ENCODE data around the gene SEMA4B.

SEMA4B gene

DNA sequence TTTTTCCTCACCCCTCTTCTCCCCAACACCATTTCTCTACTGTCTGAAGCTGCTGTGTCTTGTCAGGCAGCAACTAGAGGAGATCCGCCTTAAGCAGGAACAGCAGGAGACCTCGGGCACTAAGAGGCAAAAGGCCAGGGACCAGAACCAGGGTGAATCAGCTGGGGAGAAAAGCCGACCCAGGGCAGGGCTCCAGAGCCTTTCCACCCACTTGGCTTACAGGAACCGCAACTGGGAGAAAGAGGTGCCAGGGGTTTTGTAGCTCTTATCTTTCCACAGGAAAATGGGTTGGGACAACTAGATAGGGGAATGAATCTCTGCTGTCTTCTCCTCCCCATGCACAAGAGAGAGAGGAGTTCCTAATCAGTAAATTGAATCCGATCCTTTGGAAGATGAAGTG is 61.3 kb downstream of the SEMA4B start:
- H3K4me3 ChIP-seq (ENCODE audit: control insufficient read depth, low read depth, low read length) = no peak overlapping the region
- peak; percentile 37 for DNase-seq (ENCODE audit: low read depth)
- TF ChIP-seq, protein P1, sequence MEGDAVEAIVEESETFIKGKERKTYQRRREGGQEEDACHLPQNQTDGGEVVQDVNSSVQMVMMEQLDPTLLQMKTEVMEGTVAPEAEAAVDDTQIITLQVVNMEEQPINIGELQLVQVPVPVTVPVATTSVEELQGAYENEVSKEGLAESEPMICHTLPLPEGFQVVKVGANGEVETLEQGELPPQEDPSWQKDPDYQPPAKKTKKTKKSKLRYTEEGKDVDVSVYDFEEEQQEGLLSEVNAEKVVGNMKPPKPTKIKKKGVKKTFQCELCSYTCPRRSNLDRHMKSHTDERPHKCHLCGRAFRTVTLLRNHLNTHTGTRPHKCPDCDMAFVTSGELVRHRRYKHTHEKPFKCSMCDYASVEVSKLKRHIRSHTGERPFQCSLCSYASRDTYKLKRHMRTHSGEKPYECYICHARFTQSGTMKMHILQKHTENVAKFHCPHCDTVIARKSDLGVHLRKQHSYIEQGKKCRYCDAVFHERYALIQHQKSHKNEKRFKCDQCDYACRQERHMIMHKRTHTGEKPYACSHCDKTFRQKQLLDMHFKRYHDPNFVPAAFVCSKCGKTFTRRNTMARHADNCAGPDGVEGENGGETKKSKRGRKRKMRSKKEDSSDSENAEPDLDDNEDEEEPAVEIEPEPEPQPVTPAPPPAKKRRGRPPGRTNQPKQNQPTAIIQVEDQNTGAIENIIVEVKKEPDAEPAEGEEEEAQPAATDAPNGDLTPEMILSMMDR (conservative IDR thresholded peaks at IDR 0.05; ENCODE audit: control insufficient read depth, insufficient read depth, low read depth, low read length) = no peak

DNA sequence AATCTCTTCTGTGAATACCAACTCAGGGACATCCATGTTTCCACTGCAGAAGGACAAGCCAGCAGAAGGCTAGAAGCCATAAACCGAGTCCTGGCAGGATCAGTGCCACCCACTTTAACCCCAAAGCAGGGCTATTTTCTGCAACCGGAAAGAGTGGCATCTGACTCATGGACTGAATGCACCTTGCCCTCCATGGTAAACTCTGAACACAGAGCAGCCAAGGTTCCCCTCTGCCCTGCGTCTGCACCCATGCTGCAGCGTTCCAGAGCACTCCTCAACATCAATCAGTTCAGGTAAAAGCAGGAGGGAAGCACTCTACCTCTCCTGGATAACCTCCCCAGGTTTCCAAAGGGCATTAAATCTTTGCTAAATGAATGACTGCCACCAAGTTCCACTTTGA is 63.5 kb downstream of the SEMA4B start:
- TF ChIP-seq, protein P1 (conservative IDR thresholded peaks at IDR 0.05; ENCODE audit: control insufficient read depth, insufficient read depth, low read depth, low read length) = no peak
- DNase-seq (ENCODE audit: low read depth) = no peak

DNA sequence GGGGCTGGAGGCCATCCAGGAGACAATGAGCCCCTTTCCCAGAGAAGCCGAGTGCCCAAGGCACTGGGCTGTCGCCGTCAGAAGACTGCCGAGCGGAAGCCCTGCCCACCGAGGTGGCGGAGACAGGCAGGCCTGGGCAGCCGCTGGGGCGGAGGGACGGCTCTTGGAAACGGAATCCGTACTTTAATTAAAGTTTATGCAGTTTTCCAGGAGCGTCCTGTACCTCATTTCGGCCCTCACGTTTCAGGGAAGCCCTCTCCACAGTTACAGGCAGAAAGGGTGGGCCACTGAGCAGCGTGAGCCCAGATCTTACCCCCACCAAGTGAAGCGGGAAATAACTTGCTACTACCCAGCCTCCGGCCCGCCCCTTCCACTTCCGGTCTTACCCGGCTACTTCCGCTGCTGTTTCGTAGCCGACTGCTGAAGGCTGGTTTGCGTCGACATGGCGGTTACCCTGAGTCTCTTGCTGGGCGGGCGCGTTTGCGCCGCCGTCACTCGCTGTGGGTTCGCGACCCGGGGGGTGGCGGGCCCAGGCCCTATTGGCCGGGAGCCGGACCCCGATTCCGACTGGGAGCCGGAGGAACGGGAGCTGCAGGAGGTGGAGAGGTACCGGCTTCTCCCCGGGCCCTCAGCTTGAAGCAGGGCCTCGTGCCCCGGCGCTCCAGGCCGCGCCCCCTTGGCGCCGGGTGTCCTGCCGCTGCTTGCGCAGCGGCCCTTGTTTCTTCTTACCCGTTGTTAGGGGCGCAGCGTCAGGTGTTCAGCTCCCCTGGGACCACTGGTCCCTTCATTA is 64.3 kb downstream of the SEMA4B start, which contains the start of gene NGRN:
TSS of gene NGRN (plus strand) at position 402 of the 790 bp plus-strand sequence. CDS start at position 443, 41 bp downstream.
- H3K4me3 ChIP-seq (ENCODE audit: control insufficient read depth, low read depth, low read length) = peak within 1 kb of the TSS; percentile 92
- TF ChIP-seq, protein P1 (conservative IDR thresholded peaks at IDR 0.05; ENCODE audit: control insufficient read depth, insufficient read depth, low read depth, low read length) = no peak
- DNase-seq (ENCODE audit: low read depth) = peak; percentile 87

More for the DNA sequence above, 63.5 kb downstream of the SEMA4B start:
- H3K4me3 ChIP-seq (ENCODE audit: control insufficient read depth, low read depth, low read length) = peak overlapping the region; percentile 92

DNA sequence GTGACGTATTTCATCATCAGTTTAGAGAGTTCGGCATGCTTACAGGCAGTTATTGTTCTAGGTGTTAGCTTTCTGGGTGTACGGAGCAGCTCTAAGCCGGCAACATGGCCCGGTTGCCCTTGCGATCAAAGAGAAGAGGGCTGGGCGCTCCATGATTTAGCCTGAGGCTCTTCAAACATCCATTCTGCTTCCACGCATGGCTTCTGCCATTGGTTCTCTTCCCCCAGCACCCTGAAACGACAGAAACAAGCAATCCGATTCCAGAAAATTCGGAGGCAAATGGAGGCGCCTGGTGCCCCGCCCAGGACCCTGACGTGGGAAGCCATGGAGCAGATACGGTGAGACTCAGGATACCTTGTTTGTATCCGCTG is 64.9 kb downstream of the SEMA4B start:
- peak; percentile 25 for DNase-seq (ENCODE audit: low read depth)
- H3K4me3 ChIP-seq (ENCODE audit: control insufficient read depth, low read depth, low read length) = peak overlapping the region; percentile 92
- TF ChIP-seq, protein P1 (conservative IDR thresholded peaks at IDR 0.05; ENCODE audit: control insufficient read depth, insufficient read depth, low read depth, low read length) = no peak

DNA sequence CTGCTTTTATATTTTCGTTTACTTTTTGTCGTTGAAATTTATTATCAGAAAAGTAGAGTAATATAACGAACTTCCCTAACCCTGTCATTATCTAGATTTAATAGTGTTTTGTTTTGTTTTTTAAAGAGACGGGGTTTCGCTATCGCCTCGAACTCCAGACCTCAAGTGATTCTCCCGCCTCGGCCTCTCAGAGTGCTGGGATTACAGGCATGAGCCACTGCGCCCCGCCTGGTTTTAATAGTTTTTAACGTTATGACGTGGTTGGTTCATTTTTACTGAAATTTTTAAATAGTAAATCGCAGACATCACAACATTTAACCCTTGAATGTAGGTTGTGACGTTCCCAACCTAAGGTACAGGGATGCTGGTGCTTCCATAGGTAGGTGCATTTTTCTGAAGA is 65.4 kb downstream of the SEMA4B start:
- TF ChIP-seq, protein P1 (conservative IDR thresholded peaks at IDR 0.05; ENCODE audit: control insufficient read depth, insufficient read depth, low read depth, low read length) = no peak
- H3K4me3 ChIP-seq (ENCODE audit: control insufficient read depth, low read depth, low read length) = peak overlapping the region; percentile 92
- peak; percentile 43 for DNase-seq (ENCODE audit: low read depth)

DNA sequence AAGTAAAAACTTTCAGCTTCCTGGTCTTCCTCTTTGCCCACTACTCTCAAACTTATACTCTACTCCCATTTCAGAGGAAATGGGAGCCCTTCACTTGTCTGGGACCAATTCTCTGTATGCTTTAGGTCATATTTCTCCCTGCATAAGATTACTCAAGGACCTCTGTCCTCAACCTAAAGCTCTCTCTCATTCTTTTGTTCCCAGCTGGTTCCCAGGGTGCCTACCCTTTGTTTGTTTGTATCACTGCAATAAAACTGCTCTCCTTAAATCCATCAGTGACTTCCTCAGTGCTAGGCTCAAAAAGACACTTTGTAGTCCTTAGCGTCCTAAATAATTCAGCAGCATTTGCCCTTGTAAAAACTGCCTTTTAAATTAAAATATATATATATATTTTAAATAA is 67.3 kb downstream of the SEMA4B start:
- DNase-seq (ENCODE audit: low read depth) = no peak
- TF ChIP-seq, protein P1 (conservative IDR thresholded peaks at IDR 0.05; ENCODE audit: control insufficient read depth, insufficient read depth, low read depth, low read length) = no peak
- H3K4me3 ChIP-seq (ENCODE audit: control insufficient read depth, low read depth, low read length) = no peak overlapping the region
